HCT116 (cell line): Measurements from ENCODE around the gene AMY2B.

Source experiments
- CEBPB ChIP-seq: IDR thresholded peaks from 2 replicates; pipeline ENCODE4 v1.6.1; 2012; ENCODE audit warnings: low read depth
- CTCF ChIP-seq, 3 experiments: fragments of 200-600 bp in 1 of 3; sonication (generic) in 1 of 3; IDR thresholded peaks in 2 of 3; conservative IDR thresholded peaks in 1 of 3; 2 replicates each; pipeline ENCODE4 v1.5.1; 2012 to 2017; ENCODE audit warnings: low read depth in 2 of 3, low read length in 2 of 3, antibody characterized with exemption in 1 of 3, borderline replicate concordance in 1 of 3, control low read depth in 1 of 3, mild to moderate bottlenecking in 1 of 3, mixed read lengths in 1 of 3, mixed run types in 1 of 3, moderate library complexity in 1 of 3; ENCODE audit not compliant: insufficient read depth in 1 of 3
- EZH2 ChIP-seq: fragments of 200-600 bp; sonication (generic); IDR thresholded peaks from 2 replicates; pipeline ENCODE4 v1.6.1; 2017; ENCODE audit warnings: antibody characterized with exemption, mixed run types
- MAX ChIP-seq: IDR thresholded peaks from 2 replicates; pipeline ENCODE4 v1.6.1; 2012
- POLR2A ChIP-seq: IDR thresholded peaks from 2 replicates; pipeline ENCODE4 v1.7.0; 2011; ENCODE audit warnings: borderline replicate concordance; ENCODE audit not compliant: insufficient read depth, insufficient read length; ENCODE audit errors: extremely low read depth
- POLR2AphosphoS5 ChIP-seq: IDR thresholded peaks from 2 replicates; pipeline ENCODE4 v1.6.1; 2011; ENCODE audit warnings: mild to moderate bottlenecking, low read depth, low read length, moderate library complexity
- REST ChIP-seq: IDR thresholded peaks from 2 replicates; pipeline ENCODE4 v1.6.1; 2012; ENCODE audit warnings: low read depth
- SP1 ChIP-seq: IDR thresholded peaks from 2 replicates; pipeline ENCODE4 v1.6.1; 2012; ENCODE audit warnings: low read depth
- TCF7L2 ChIP-seq: IDR thresholded peaks from 2 replicates; pipeline ENCODE4 v1.7.0; 2011; ENCODE audit warnings: borderline replicate concordance, inconsistent platforms; ENCODE audit not compliant: insufficient read depth, insufficient read length; ENCODE audit errors: extremely low read depth
- YY1 ChIP-seq: IDR thresholded peaks from 2 replicates; pipeline ENCODE4 v1.6.1; 2011; ENCODE audit warnings: low read length, low read depth, moderate library complexity, mild to moderate bottlenecking; ENCODE audit not compliant: insufficient replicate concordance; ENCODE audit errors: extremely low read depth
- ZNF274 ChIP-seq: fragments of 200-500 bp; sonication (Bioruptor generic); IDR thresholded peaks from 2 replicates; pipeline ENCODE4 v1.6.1; 2014; ENCODE audit warnings: mild to moderate bottlenecking, low read depth, low read length, inconsistent platforms
- TF ChIP-seq, protein P1 (sequence below): IDR thresholded peaks from 2 replicates; pipeline ENCODE4 v1.6.1; 2012

- no peak for TF ChIP-seq POLR2AphosphoS5
- TF ChIP-seq CTCF (IDR thresholded peaks at IDR 0.05 in 2 of 3, conservative IDR thresholded peaks at IDR 0.05 in 1 of 3; ENCODE audit: borderline replicate concordance in 1 of 3, insufficient read depth in 1 of 3, low read depth in 2 of 3, low read length in 2 of 3), result no peak
- TF ChIP-seq EZH2, result no peak
- no peak for TF ChIP-seq POLR2A
- TF ChIP-seq, protein P1, sequence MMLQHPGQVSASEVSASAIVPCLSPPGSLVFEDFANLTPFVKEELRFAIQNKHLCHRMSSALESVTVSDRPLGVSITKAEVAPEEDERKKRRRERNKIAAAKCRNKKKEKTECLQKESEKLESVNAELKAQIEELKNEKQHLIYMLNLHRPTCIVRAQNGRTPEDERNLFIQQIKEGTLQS, result no peak
- no peak for TF ChIP-seq ZNF274
- TF ChIP-seq MAX, result no peak
- TF ChIP-seq SP1, result no peak
- no peak for TF ChIP-seq REST
- TF ChIP-seq CEBPB, result no peak
- no peak for TF ChIP-seq YY1
- no peak for TF ChIP-seq TCF7L2
These were observed 11.0 kb upstream of the AMY2B start for GRCh38 chr1:103560427-103560826.
